NCI-H1105 treated with DMSO at 0.1 percent for 48 hours (cell line): ENCODE data around the gene DSG3.

Experiments used
- DNase-seq: peaks from one replicate; lab custom pipeline; 2025; lab: John Stamatoyannopoulos, UW

The DSG3 gene

GRCh38 chr18:31447530-31448191 lies at the start of gene DSG3:
Gene DSG3, plus strand, starts transcription at chr18:31447741. Its CDS starts 137 bp downstream, at chr18:31447878.
- no peak for DNase-seq

- no peak for DNase-seq
Measured at GRCh38 chr18:31398191-31398590, 49.4 kb upstream of the DSG3 start.

GRCh38 chr18:31399306-31400032 lies 48.1 kb upstream of the DSG3 start:
- DNase-seq: no peak

- no peak for DNase-seq
Measured at GRCh38 chr18:31401156-31402025, 46.1 kb upstream of the DSG3 start.

GRCh38 chr18:31402026-31402373 lies 45.5 kb upstream of the DSG3 start:
- DNase-seq: no peak

- DNase-seq: no peak
Measured at GRCh38 chr18:31403409-31403808, 44.1 kb upstream of the DSG3 start.

- no peak for DNase-seq
Measured at GRCh38 chr18:31407649-31408048, 39.9 kb upstream of the DSG3 start.

- DNase-seq: no peak
Measured at GRCh38 chr18:31409276-31409675, 38.3 kb upstream of the DSG3 start.

GRCh38 chr18:31410716-31411483 lies 36.6 kb upstream of the DSG3 start:
- no peak for DNase-seq

GRCh38 chr18:31413137-31413536 lies 34.4 kb upstream of the DSG3 start:
- DNase-seq: no peak

- no peak for DNase-seq
Measured at GRCh38 chr18:31417850-31418249, 29.7 kb upstream of the DSG3 start.

GRCh38 chr18:31419457-31419932 lies 28.0 kb upstream of the DSG3 start:
- DNase-seq: no peak

- DNase-seq: no peak
Measured at GRCh38 chr18:31420032-31420431, 27.5 kb upstream of the DSG3 start.

GRCh38 chr18:31420524-31420923 lies 27.0 kb upstream of the DSG3 start:
- no peak for DNase-seq

GRCh38 chr18:31424383-31424988 lies 23.1 kb upstream of the DSG3 start:
- DNase-seq: no peak

GRCh38 chr18:31426021-31426420 lies 21.5 kb upstream of the DSG3 start:
- DNase-seq: no peak

GRCh38 chr18:31426871-31427406 lies 20.6 kb upstream of the DSG3 start:
- DNase-seq: no peak

- no peak for DNase-seq
Measured at GRCh38 chr18:31428211-31428610, 19.3 kb upstream of the DSG3 start.

GRCh38 chr18:31429623-31430022 lies 17.9 kb upstream of the DSG3 start:
- DNase-seq: no peak

GRCh38 chr18:31430072-31430471 lies 17.5 kb upstream of the DSG3 start:
- DNase-seq: no peak

- DNase-seq: no peak
Measured at GRCh38 chr18:31430554-31430953, 17.0 kb upstream of the DSG3 start.
